ENCODE measurements around the gene NADSYN1. TPM values are rescaled to one million over a fixed set of nuclear protein-coding genes. Genes with fewer than 3 reads are reported as not detected.

NADSYN1 gene
- total RNA-seq, 1 experiment from 2014 or later: 45.1 TPM

- TF ChIP-seq MXD4 (CRISPR knock-in tag; IDR thresholded peaks at IDR 0.05; ENCODE audit: borderline replicate concordance) (no peak), CREM (CRISPR knock-in tag; IDR thresholded peaks at IDR 0.05) (no peak), SMAD4 (CRISPR knock-in tag; IDR thresholded peaks at IDR 0.05) (no peak), USF1 (CRISPR knock-in tag; IDR thresholded peaks at IDR 0.05) (no peak), KAT7 (CRISPR knock-in tag; IDR thresholded peaks at IDR 0.05; ENCODE audit: borderline replicate concordance) (no peak), TCF7 (CRISPR knock-in tag; IDR thresholded peaks at IDR 0.05; ENCODE audit: low read depth) (no peak), ZNF396 (CRISPR knock-in tag; IDR thresholded peaks at IDR 0.05; ENCODE audit: borderline replicate concordance) (no peak)
Measured at GRCh38 chr11:71454470-71455113, 1.6 kb downstream of the NADSYN1 start (continued).

DNA sequence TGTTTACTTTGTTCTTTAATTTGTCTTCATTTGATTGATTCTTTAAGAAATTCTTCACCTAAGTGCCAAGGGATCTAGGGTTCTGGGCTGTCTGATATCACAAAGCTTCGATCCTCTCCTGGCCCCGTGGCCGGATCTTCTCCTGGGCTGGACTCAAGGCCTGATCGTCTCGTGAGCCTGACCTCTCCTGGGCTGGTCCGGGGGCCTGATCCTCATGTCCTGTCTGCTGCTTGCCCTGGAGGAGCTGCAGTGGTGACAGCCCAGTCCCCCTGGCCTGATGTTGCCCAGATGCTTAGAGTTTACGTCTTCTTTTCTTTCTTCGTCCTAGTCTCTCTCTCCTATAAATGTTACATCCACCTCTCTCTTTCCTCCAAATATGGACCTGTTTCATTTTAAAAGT, 3.3 kb downstream of the NADSYN1 start:
- POLR2A ChIA-PET: no interaction called here
- H3K36me3 Mint-ChIP-seq: peaks cover 37% of the 10 kb centered on the region

More for the DNA sequence above, 3.3 kb downstream of the NADSYN1 start:
- ATAC-seq (no peak), DNase-seq (ENCODE audit: low spot score) (no peak)
- no peak overlapping the region for H3K27ac Mint-ChIP-seq
- peaks cover 17% of the 10 kb centered on the region for H3K4me1 Mint-ChIP-seq
- CTCF ChIA-PET: no interaction called here
- no peaks in the 10 kb centered on the region for H3K27me3 Mint-ChIP-seq (ENCODE audit: low read depth)
- no peak overlapping the region for H3K4me3 Mint-ChIP-seq
- H3K9me3 Mint-ChIP-seq: no peaks in the 10 kb centered on the region
- TF ChIP-seq SMAD4 (CRISPR knock-in tag; IDR thresholded peaks at IDR 0.05): no peak
- TF ChIP-seq SMAD3 (CRISPR knock-in tag; IDR thresholded peaks at IDR 0.05; ENCODE audit: borderline replicate concordance): no peak
- TF ChIP-seq, protein P1, sequence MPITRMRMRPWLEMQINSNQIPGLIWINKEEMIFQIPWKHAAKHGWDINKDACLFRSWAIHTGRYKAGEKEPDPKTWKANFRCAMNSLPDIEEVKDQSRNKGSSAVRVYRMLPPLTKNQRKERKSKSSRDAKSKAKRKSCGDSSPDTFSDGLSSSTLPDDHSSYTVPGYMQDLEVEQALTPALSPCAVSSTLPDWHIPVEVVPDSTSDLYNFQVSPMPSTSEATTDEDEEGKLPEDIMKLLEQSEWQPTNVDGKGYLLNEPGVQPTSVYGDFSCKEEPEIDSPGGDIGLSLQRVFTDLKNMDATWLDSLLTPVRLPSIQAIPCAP (CRISPR knock-in tag; IDR thresholded peaks at IDR 0.05): no peak
- no peak for TF ChIP-seq FOXJ3 (CRISPR knock-in tag; IDR thresholded peaks at IDR 0.05; ENCODE audit: borderline replicate concordance)
- TF ChIP-seq, protein P2, sequence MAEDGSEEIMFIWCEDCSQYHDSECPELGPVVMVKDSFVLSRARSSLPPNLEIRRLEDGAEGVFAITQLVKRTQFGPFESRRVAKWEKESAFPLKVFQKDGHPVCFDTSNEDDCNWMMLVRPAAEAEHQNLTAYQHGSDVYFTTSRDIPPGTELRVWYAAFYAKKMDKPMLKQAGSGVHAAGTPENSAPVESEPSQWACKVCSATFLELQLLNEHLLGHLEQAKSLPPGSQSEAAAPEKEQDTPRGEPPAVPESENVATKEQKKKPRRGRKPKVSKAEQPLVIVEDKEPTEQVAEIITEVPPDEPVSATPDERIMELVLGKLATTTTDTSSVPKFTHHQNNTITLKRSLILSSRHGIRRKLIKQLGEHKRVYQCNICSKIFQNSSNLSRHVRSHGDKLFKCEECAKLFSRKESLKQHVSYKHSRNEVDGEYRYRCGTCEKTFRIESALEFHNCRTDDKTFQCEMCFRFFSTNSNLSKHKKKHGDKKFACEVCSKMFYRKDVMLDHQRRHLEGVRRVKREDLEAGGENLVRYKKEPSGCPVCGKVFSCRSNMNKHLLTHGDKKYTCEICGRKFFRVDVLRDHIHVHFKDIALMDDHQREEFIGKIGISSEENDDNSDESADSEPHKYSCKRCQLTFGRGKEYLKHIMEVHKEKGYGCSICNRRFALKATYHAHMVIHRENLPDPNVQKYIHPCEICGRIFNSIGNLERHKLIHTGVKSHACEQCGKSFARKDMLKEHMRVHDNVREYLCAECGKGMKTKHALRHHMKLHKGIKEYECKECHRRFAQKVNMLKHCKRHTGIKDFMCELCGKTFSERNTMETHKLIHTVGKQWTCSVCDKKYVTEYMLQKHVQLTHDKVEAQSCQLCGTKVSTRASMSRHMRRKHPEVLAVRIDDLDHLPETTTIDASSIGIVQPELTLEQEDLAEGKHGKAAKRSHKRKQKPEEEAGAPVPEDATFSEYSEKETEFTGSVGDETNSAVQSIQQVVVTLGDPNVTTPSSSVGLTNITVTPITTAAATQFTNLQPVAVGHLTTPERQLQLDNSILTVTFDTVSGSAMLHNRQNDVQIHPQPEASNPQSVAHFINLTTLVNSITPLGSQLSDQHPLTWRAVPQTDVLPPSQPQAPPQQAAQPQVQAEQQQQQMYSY (CRISPR knock-in tag; IDR thresholded peaks at IDR 0.05): no peak
- TF ChIP-seq NFATC4 (CRISPR knock-in tag; IDR thresholded peaks at IDR 0.05): no peak
- no peak for TF ChIP-seq MXD4 (CRISPR knock-in tag; IDR thresholded peaks at IDR 0.05; ENCODE audit: borderline replicate concordance)
- TF ChIP-seq, protein P3, sequence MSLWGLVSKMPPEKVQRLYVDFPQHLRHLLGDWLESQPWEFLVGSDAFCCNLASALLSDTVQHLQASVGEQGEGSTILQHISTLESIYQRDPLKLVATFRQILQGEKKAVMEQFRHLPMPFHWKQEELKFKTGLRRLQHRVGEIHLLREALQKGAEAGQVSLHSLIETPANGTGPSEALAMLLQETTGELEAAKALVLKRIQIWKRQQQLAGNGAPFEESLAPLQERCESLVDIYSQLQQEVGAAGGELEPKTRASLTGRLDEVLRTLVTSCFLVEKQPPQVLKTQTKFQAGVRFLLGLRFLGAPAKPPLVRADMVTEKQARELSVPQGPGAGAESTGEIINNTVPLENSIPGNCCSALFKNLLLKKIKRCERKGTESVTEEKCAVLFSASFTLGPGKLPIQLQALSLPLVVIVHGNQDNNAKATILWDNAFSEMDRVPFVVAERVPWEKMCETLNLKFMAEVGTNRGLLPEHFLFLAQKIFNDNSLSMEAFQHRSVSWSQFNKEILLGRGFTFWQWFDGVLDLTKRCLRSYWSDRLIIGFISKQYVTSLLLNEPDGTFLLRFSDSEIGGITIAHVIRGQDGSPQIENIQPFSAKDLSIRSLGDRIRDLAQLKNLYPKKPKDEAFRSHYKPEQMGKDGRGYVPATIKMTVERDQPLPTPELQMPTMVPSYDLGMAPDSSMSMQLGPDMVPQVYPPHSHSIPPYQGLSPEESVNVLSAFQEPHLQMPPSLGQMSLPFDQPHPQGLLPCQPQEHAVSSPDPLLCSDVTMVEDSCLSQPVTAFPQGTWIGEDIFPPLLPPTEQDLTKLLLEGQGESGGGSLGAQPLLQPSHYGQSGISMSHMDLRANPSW (CRISPR knock-in tag; conservative IDR thresholded peaks at IDR 0.05; ENCODE audit: low read depth): no peak
- no peak for TF ChIP-seq ZNF425 (CRISPR knock-in tag; conservative IDR thresholded peaks at IDR 0.05)
- TF ChIP-seq ATF1 (CRISPR knock-in tag; IDR thresholded peaks at IDR 0.05): no peak

Data from WTC11 (cell line).